Heart left ventricle (tissue), 16 donors: ENCODE results near the gene VGLL4. TPM values are rescaled to one million over a fixed set of nuclear protein-coding genes. Genes with fewer than 3 reads are reported as not detected.

Experiments
- ATAC-seq, 4 donors: fragments of 200-7000 bp; cut with Tn5 transposase; one replicate each; pipeline ENCODE4 v1.9.1; 2020 to 2022; ENCODE audit warnings: moderate library complexity in 4 of 4, mild to moderate bottlenecking in 3 of 4, moderate number of reproducible peaks in 1 of 4
- DNase-seq, 5 donors: peaks; one replicate each; pipeline ENCODE4 v3.0.0-alpha.2; 2020
- H3K27ac ChIP-seq, 12 donors: fragments of 200-600 bp; sonication (generic) in 4 of 12; one replicate each; pipeline versions ENCODE4 v1.5.0 to v1.8.0; 2016 to 2022; ENCODE audit warnings: mild to moderate bottlenecking in 2 of 12
- H3K27me3 ChIP-seq, 9 donors: fragments of 200-600 bp; sonication (generic) in 2 of 9; one replicate each; pipeline versions ENCODE4 v1.5.1 to v1.8.0; 2016 to 2022; ENCODE audit warnings: mild to moderate bottlenecking in 3 of 9
- H3K36me3 ChIP-seq, 9 donors: fragments of 200-600 bp; sonication (generic) in 2 of 9; one replicate each; pipeline versions ENCODE4 v1.5.0 to v1.8.0; 2018 to 2022; ENCODE audit warnings: mild to moderate bottlenecking in 2 of 9
- H3K4me1 ChIP-seq, 12 donors: fragments of 200-600 bp; sonication (generic) in 4 of 12; one replicate each; pipeline versions ENCODE4 v1.5.0 to v1.8.0; 2016 to 2022; ENCODE audit warnings: mild to moderate bottlenecking in 3 of 12
- H3K4me3 ChIP-seq, 12 donors: fragments of 200-600 bp; sonication (generic) in 4 of 12; one replicate each; pipeline versions ENCODE4 v1.5.0 to v1.8.0; 2017 to 2022; ENCODE audit warnings: mild to moderate bottlenecking in 9 of 12, moderate library complexity in 4 of 12
- H3K9me3 ChIP-seq, 12 donors: fragments of 200-600 bp; sonication (generic) in 4 of 12; one replicate each; pipeline versions ENCODE4 v1.5.0 to v1.8.0; 2016 to 2022; ENCODE audit warnings: mild to moderate bottlenecking in 1 of 12
- POLR2A ChIP-seq, 2 donors: fragments of 450-650 bp; IDR thresholded peaks; one replicate each; pipeline ENCODE4 v1.6.1; 2017; ENCODE audit warnings: antibody characterized with exemption in 2 of 2, mild to moderate bottlenecking in 2 of 2, moderate library complexity in 2 of 2
- WGBS, 4 donors: extraction: QIAGEN DNeasy Blood & Tissue Kit in 2 of 4; methylation state at CpG; one replicate each; pipeline versions ENCODE4 v1.1.5 to v1.1.7; 2013 to 2018; 5-methylcytosine and 5-hydroxymethylcytosine counted together
- intact Hi-C, 10 donors: fragments of 100-400 bp; cut with DNase I; formaldehyde crosslinking; loops; one replicate each; pipeline versions ENCODE4 v1.11.1 to v1.14.2; 2022
- polyA plus RNA-seq, 2 donors: library from polyadenylated mRNA; stranded (reverse); fragments of 200-250 nt; gene quantifications; one replicate each; pipeline ENCODE4 v1.2.3, GENCODE V29; 2013
- total RNA-seq, 9 donors: library from RNA; depleted of rRNA in 2 of 9; stranded (reverse); fragments of >200 nt in 2 of 9; fragmentation: NEBNext Ultra II Directional in 3 of 9; extraction: Animal tissue kit (Norgen Biotek cat#: 25700) in 3 of 9; gene quantifications; one replicate each; pipeline versions ENCODE4 v1.1.0 to v1.2.4, GENCODE V29; 2016 to 2023
- TF ChIP-seq, protein P1 (sequence below), 12 donors: fragments of 200-600 bp; sonication (generic) in 4 of 12; IDR thresholded peaks; one replicate each; pipeline versions ENCODE4 v1.5.0 to v1.8.0; 2018 to 2022; ENCODE audit warnings: antibody characterized with exemption in 12 of 12, mild to moderate bottlenecking in 5 of 12
- donor health status: ischemic (EF 13 %, LVEDD 7.1; RV severe dilation, severe dysfunction).
- donor health status: healthy with polysubstance abuse.
- donor health status: DM: no; HTN: yes; CAD: no.
- donor health status: DM: no; HTN: no; CAD: no.
- donor health status: ischemic (EF 25% LVEDD 6.9; RV normal size, moderate dysfunction).
- donor health status: ischemic (EF 25% LVEDD 5.7; RV mildly dilated, moderate dysfunction).
- donor health status: healthy.
- donor health status: DM: yes; HTN: yes; CAD: no.
- donor health status: ischemic (EF 35%, LVEDD 5.7; RV mildly dilated, moderate dysfunction).
- donor health status: nonischemic (EF 11% LVEDD 7.7; RV severe dilation, severe dysfunction).
- donor health status: DM: yes; HTN: yes; CAD: no.
- donor health status: PGD.
- donor health status: ischemic (EF 29% LVEDD 5.4; RV normal size, mild dysfunction).
- donor health status: nonischemic (EF 23%, LVEDD 6.1; RV moderate dilation, normal function).

VGLL4 gene
- total and polyA plus RNA-seq, 11 donors, result 24.0 to 40.4 (median 27.0) TPM

DNA sequence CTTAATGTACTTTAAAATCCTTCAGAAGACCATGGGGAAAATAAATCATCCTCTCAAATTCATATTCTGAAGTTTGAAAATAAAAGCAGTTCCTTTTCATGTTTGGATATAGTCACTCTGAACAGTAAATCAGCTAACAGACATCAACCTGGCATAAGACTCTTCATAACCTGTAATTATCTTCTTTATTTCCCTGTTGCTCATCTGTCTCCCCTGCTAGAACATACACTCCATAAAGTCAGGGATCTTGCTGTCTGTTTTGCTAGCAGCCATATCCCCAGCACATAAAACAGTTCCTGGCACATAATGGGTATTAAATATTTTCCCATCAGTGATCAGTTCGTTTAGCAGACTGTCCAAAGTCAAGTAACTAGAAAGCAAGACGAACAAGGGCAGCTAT is 11.2 kb downstream of the VGLL4 start:
- ATAC-seq (no peak), DNase-seq (no peak)
- Histone ChIP-seq H3K27me3 (no peaks in the 10 kb centered on the region), H3K27ac (peak overlapping the region in 11 of 12 donors; percentile 55 to 91 (median 66)), H3K36me3 (no peaks in the 10 kb centered on the region), H3K4me3 (peak overlapping the region in 3 of 12 donors; percentile 10 to 41 (median 27)), H3K4me1 (peaks cover 22 to 94% (median 72%) of the 10 kb centered on the region in 12 donors), H3K9me3 (no peaks in the 10 kb centered on the region)
- 14 to 19% (median 18%) methylated on average over 2 of the region's 2 CpGs for WGBS, 4 donors
- TF ChIP-seq, protein P1, sequence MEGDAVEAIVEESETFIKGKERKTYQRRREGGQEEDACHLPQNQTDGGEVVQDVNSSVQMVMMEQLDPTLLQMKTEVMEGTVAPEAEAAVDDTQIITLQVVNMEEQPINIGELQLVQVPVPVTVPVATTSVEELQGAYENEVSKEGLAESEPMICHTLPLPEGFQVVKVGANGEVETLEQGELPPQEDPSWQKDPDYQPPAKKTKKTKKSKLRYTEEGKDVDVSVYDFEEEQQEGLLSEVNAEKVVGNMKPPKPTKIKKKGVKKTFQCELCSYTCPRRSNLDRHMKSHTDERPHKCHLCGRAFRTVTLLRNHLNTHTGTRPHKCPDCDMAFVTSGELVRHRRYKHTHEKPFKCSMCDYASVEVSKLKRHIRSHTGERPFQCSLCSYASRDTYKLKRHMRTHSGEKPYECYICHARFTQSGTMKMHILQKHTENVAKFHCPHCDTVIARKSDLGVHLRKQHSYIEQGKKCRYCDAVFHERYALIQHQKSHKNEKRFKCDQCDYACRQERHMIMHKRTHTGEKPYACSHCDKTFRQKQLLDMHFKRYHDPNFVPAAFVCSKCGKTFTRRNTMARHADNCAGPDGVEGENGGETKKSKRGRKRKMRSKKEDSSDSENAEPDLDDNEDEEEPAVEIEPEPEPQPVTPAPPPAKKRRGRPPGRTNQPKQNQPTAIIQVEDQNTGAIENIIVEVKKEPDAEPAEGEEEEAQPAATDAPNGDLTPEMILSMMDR (IDR thresholded peaks at IDR 0.05), result no peak
- TF ChIP-seq POLR2A (IDR thresholded peaks at IDR 0.05), result no peak
- intact Hi-C loops, result loop anchor here in 3 of 10 donors (10.0 kb wide), 1 partner anchor 48 kb away; no protein-coding TSS in a partner anchor

DNA sequence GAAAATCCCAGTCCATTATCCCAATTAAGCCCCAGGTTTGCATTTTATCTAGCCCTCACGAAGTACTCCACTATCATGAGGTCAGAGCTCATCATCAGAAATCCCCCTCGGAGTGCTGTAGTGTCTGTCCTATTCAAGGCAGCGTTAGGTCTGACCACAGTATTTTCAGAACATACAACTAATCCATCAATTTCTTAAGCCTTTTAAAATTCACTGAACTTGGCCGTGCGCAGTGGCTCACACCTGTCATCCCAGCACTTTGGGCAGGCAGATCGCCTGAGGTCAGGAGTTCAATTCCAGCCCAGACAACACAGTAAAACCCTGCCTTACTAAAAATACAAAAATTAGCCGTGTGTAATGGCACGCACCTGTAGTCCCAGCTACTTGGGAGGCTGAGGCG is 11.9 kb downstream of the VGLL4 start:
- intact Hi-C loops, result loop anchor here in 3 of 10 donors (10.0 kb wide), 1 partner anchor 47 kb away; no protein-coding TSS in a partner anchor

DNA sequence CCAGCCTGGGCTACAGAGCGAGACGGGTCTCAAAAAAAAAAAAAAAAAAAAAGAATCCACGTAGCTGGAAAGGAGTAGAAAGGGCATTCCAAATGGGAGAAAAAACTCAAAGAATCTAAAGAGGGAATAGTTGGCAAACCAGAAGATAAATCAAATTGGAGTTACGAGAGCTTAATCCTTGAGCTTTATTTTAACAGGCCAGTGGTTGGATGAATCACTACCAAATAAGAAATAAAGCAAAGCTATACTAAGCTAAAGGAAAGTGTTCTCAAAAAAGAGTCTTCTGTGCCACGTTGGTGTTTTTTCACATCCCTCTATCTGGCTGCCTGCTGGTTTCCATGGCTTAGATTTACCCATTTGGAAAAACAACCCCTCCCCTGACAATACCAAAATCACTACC is 14.0 kb downstream of the VGLL4 start:
- 46 to 55% (median 50%) methylated on average over 5 of the region's 5 CpGs for WGBS, 4 donors
- no peak for ATAC-seq
- no peaks in the 10 kb centered on the region for H3K9me3 ChIP-seq

More for the DNA sequence above, 11.9 kb downstream of the VGLL4 start:
- no peak for TF ChIP-seq POLR2A (IDR thresholded peaks at IDR 0.05)
- TF ChIP-seq, protein P1 (IDR thresholded peaks at IDR 0.05), result no peak
- H3K4me1 ChIP-seq, result peaks cover 17 to 92% (median 67%) of the 10 kb centered on the region in 12 donors
- no peaks in the 10 kb centered on the region for H3K27me3 ChIP-seq
- 59 to 68% (median 66%) methylated on average over 9 of the region's 9 CpGs for WGBS, 4 donors
- no peaks in the 10 kb centered on the region for H3K9me3 ChIP-seq
- H3K36me3 ChIP-seq, result no peaks in the 10 kb centered on the region
- no peak for DNase-seq
- H3K4me3 ChIP-seq, result peak overlapping the region in 1 of 12 donors; percentile 25
- H3K27ac ChIP-seq, result peak overlapping the region in 6 of 12 donors; percentile 8 to 78 (median 73)
- ATAC-seq, result no peak

DNA sequence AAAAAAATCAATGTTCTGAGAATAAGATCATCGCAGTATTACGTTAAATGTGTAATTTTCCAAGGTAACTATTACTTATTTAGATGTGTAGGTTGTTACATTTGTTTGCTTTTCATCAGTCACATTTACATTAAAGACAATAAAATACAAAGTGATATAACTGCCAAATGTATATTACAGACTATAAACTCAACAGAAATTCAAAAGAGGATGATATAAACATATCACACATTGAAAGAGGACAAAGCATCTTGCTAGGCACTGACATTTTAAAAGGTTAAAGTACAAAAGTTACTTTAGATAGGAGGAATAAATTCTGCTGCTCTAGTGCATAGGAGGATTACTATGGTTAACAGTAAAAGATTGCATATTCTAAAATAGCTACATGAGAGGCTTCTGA is 16.1 kb downstream of the VGLL4 start:
- Histone ChIP-seq H3K27ac (no peak overlapping the region), H3K36me3 (peaks cover 0 to 3% (median 0%) of the 10 kb centered on the region in 9 donors), H3K9me3 (no peaks in the 10 kb centered on the region), H3K4me3 (no peak overlapping the region), H3K27me3 (no peaks in the 10 kb centered on the region), H3K4me1 (peaks cover 6 to 91% (median 60%) of the 10 kb centered on the region in 12 donors)
- intact Hi-C loops, result no loop called here
- ATAC-seq (no peak), DNase-seq (no peak)
- no peak for TF ChIP-seq POLR2A (IDR thresholded peaks at IDR 0.05)
- TF ChIP-seq, protein P1 (IDR thresholded peaks at IDR 0.05), result no peak
- WGBS, 4 donors, result 64 to 96% (median 88%) methylated on average over 2 of the region's 2 CpGs

More for the DNA sequence above, 14.0 kb downstream of the VGLL4 start:
- intact Hi-C loops, result loop anchor here in 3 of 10 donors (10.0 kb wide), 1 partner anchor 45 kb away; no protein-coding TSS in a partner anchor
- TF ChIP-seq POLR2A (IDR thresholded peaks at IDR 0.05), result no peak
- TF ChIP-seq, protein P1 (IDR thresholded peaks at IDR 0.05), result no peak
- Histone ChIP-seq H3K27ac (peak overlapping the region in 1 of 12 donors; percentile 46), H3K36me3 (peaks cover 0 to 3% (median 0%) of the 10 kb centered on the region in 9 donors), H3K4me1 (peaks cover 9 to 92% (median 65%) of the 10 kb centered on the region in 12 donors), H3K27me3 (no peaks in the 10 kb centered on the region), H3K4me3 (no peak overlapping the region)
- DNase-seq, result no peak
